ENCODE results near the gene RBM6. TPM values are rescaled to one million over a fixed set of nuclear protein-coding genes. Genes with fewer than 3 reads are reported as not detected.
A peak's percentile ranks its signal among the peaks of the same experiment; 100 is the strongest.

RBM6 gene
- total and polyA plus RNA-seq, 9 of the 15 experiments (the other 6 are each of a cell fraction or from before 2014, with no cell fraction given) = 19.9 to 82.2 (median 57.8) TPM

- TF ChIP-seq ZNF224 (CRISPR knock-in tag; IDR thresholded peaks at IDR 0.05) = no peak
- no peak for TF ChIP-seq BDP1 (IDR thresholded peaks at IDR 0.05; ENCODE audit: insufficient read depth, insufficient read length)
- TF ChIP-seq MNT (conservative IDR thresholded peaks at IDR 0.05) = peak; percentile 86 to 95
- no peak for TF ChIP-seq KAT2B (IDR thresholded peaks at IDR 0.05; ENCODE audit: low read depth, low read length)
- TF ChIP-seq CCNT2 (IDR thresholded peaks at IDR 0.05; ENCODE audit: borderline replicate concordance, extremely low read depth, insufficient read length, low read depth, low read length) = peak; percentile 18
- no peak for TF ChIP-seq CHD7 (IDR thresholded peaks at IDR 0.05; ENCODE audit: low read depth, low read length)
- no peak for TF ChIP-seq ZHX1 (conservative IDR thresholded peaks at IDR 0.05; ENCODE audit: low read length)
- TF ChIP-seq IRF1 (CRISPR knock-in tag; IDR thresholded peaks at IDR 0.05; ENCODE audit: borderline replicate concordance) = no peak
- TF ChIP-seq ZNF134 (CRISPR knock-in tag; conservative IDR thresholded peaks at IDR 0.05) = no peak
These were observed at the start of gene RBM6 (continued) for GRCh38 chr3:49939858-49940666.
